K562 (cell line): ENCODE measurements around the gene APLNR. TPM values are rescaled to one million over a fixed set of nuclear protein-coding genes. Genes with fewer than 3 reads are reported as not detected.
A peak's percentile ranks its signal among the peaks of the same experiment; 100 is the strongest.

Experiments
- ASH1L ChIP-seq: fragments of 450-650 bp; IDR thresholded peaks from 2 replicates; pipeline ENCODE4 v1.6.1; 2018; ENCODE audit warnings: borderline replicate concordance, mild to moderate bottlenecking, low read depth; ENCODE audit not compliant: partially characterized antibody
- CTBP1 ChIP-seq: fragments of 450-650 bp; IDR thresholded peaks from 2 replicates; pipeline ENCODE4 v1.6.1; 2016; ENCODE audit warnings: borderline replicate concordance
- CXXC5 ChIP-seq: fragments of 250-450 bp; sonication (Bioruptor Pico); IDR thresholded peaks from 2 replicates; pipeline ENCODE4 v1.8.0; 2022; ENCODE audit warnings: inconsistent platforms, mild to moderate bottlenecking, moderate library complexity
- ELF1 ChIP-seq: fragments of 200-800 bp; sonication (Bioruptor generic); IDR thresholded peaks from 2 replicates; pipeline ENCODE4 v1.6.1; 2016; ENCODE audit warnings: missing genetic modification characterization, missing compliant biosample characterization
- FOXK2 ChIP-seq, 2 experiments: fragments of 450-650 bp; IDR thresholded peaks in 1 of 2; conservative IDR thresholded peaks in 1 of 2; 2 replicates each; pipeline ENCODE4 v1.6.1; 2016; ENCODE audit warnings: low read depth in 2 of 2, mild to moderate bottlenecking in 1 of 2
- HDAC2 ChIP-seq: fragments of 450-650 bp; IDR thresholded peaks from 2 replicates; pipeline ENCODE4 v1.6.1; 2016; ENCODE audit warnings: mild to moderate bottlenecking
- IRF1 ChIP-seq: sonication (generic); formaldehyde crosslinking; IDR thresholded peaks from 2 replicates; pipeline ENCODE4 v1.8.0; 2022; ENCODE audit warnings: missing genetic modification reagents, mild to moderate bottlenecking, borderline replicate concordance
- MAFG ChIP-seq: fragments of 450-650 bp; conservative IDR thresholded peaks from 2 replicates; pipeline ENCODE4 v1.6.1; 2016; ENCODE audit warnings: missing genetic modification characterization, missing compliant biosample characterization
- MIER1 ChIP-seq: fragments of 450-650 bp; IDR thresholded peaks from 2 replicates; pipeline ENCODE4 v1.6.1; 2016; ENCODE audit warnings: antibody characterized with exemption, mild to moderate bottlenecking, low read depth
- MNT ChIP-seq, 2 experiments: fragments of 450-650 bp; conservative IDR thresholded peaks; 2 replicates each; pipeline ENCODE4 v1.6.1; 2017; ENCODE audit warnings: mild to moderate bottlenecking in 2 of 2, moderate library complexity in 2 of 2
- PREB ChIP-seq: sonication (generic); formaldehyde crosslinking; IDR thresholded peaks from 2 replicates; pipeline ENCODE4 v1.8.1; 2023; ENCODE audit warnings: mild to moderate bottlenecking, missing genetic modification reagents
- REST ChIP-seq, 2 experiments: fragments of 450-650 bp; formaldehyde crosslinking in 1 of 2; IDR thresholded peaks; 2 replicates each; pipeline versions ENCODE4 v1.4.0 to v1.6.1; 2014 to 2020; ENCODE audit warnings: mild to moderate bottlenecking in 2 of 2, borderline replicate concordance in 1 of 2, low read depth in 1 of 2
- TEAD1 ChIP-seq, 2 experiments: fragments of 450-650 bp in 1 of 2; sonication (generic) in 1 of 2; formaldehyde crosslinking; IDR thresholded peaks; 2 replicates each; pipeline versions ENCODE4 v1.4.0 to v1.8.0; 2020 to 2022; ENCODE audit warnings: mild to moderate bottlenecking in 2 of 2, missing genetic modification reagents in 1 of 2
- polyA plus RNA-seq, 8 experiments: library from polyadenylated mRNA; depleted of rRNA in 4 of 8; stranded (reverse) in 5 of 8; unstranded in 3 of 8; fragments of >200 nt; fragmentation: Nextera tagmentation in 2 of 8; fragmentation: Illumina TruSeq in 1 of 8; extraction: Ambion mirVana in 2 of 8; extraction: Trizol in 1 of 8; gene quantifications; 2 replicates each; pipeline versions ENCODE4 v1.2.1 to v1.2.3, GENCODE V29; 2011 to 2014; ENCODE audit warnings: inconsistent platforms in 1 of 8, missing spikeins in 1 of 8
- total RNA-seq, 7 experiments: library from RNA; depleted of rRNA in 6 of 7; stranded (reverse); fragments of >200 nt in 6 of 7; fragmentation: Illumina TruSeq in 2 of 7; extraction: Trizol in 2 of 7; gene quantifications; 2 replicates each; pipeline versions ENCODE4 v1.2.1 to v1.2.3, GENCODE V29; 2011 to 2021; ENCODE audit warnings: low replicate concordance in 1 of 7

Gene APLNR
- total and polyA plus RNA-seq, 9 of the 15 experiments (the other 6 are each of a cell fraction or from before 2014, with no cell fraction given): 0.15 to 2.0 (median 0.65) TPM

GRCh38 chr11:57277845-57278720, 41.0 kb upstream of the APLNR start (continued):
- 0 out of 4 replicates have a peak, but pooled peaks of 1 of the 2 experiments have one; percentile 22 for TF ChIP-seq MNT (conservative IDR thresholded peaks at IDR 0.05)
- 0 out of 2 replicates have a peak, but pooled peaks have one; percentile 36 for TF ChIP-seq ELF1 (tag)
- no peak; the same call in 1 of the 2 replicates for TF ChIP-seq CXXC5 (CRISPR knock-in tag)
- no peak for TF ChIP-seq ASH1L
- peak; percentile 26; the same call in 1 of the 2 replicates for TF ChIP-seq CTBP1
- TF ChIP-seq PREB: no peak
- TF ChIP-seq MAFG (tag): 0 out of 2 replicates have a peak, but pooled peaks have one; percentile 12
- TF ChIP-seq REST (IDR thresholded peaks at IDR 0.05; ENCODE audit: borderline replicate concordance): peak; percentile 34; the same call in 1 of the 2 replicates
- TF ChIP-seq REST (CRISPR knock-in tag; IDR thresholded peaks at IDR 0.05; ENCODE audit: low read depth): no peak
- no peak for TF ChIP-seq IRF1 (CRISPR knock-in tag)
- TF ChIP-seq TEAD1 (CRISPR knock-in tag; IDR thresholded peaks at IDR 0.05): 0 out of 4 replicates have a peak, but pooled peaks of 1 of the 2 experiments have one; percentile 2
- TF ChIP-seq MIER1: no peak
- peak; percentile 22; the same call in 1 of the 2 replicates for TF ChIP-seq HDAC2
- peak; percentile 51 to 52; a peak in 3 of 4 replicates for TF ChIP-seq FOXK2 (conservative IDR thresholded peaks at IDR 0.05 in 1 of 2, IDR thresholded peaks at IDR 0.05 in 1 of 2; ENCODE audit: low read depth in 2 of 2)
